ENCODE results near the gene ARMCX2. TPM values are rescaled to one million over a fixed set of nuclear protein-coding genes. Genes with fewer than 3 reads are reported as not detected.
"Not testable (repeated sequence)": the region's sequence is repeated elsewhere in the genome, so short reads cannot be mapped to it uniquely, and the experiment has no call there.

ARMCX2 gene
- total and polyA plus RNA-seq, 2 of the 4 experiments (the other 2 are of a cell fraction): 63.6 to 109 TPM

DNA sequence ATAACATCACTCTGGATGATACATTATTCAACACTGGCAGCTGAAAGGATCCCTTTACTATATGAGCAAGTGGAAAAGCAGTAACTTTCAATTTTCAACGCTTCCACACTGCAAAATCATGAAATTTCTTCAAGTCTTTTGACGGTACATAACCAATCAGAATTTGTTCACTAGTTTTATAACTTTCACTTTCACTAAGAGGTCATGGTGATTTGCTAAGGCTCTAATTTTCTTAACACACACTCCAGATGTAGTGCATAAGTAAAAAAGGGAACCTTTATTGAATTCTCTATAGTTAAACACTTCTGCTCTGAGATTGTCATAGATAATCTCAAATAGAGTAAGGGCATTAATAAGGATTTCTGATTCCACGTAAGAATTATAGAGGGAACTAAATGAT lies 4.1 kb downstream of the ARMCX2 start:
- no peak overlapping the region for H3K27ac ChIP-seq (ENCODE audit: insufficient read depth, low read length)
- intact Hi-C loops (cut with micrococcal nuclease): no loop called here
- H3K9me3 ChIP-seq (ENCODE audit: control insufficient read depth, insufficient read depth, low read length): no peaks in the 10 kb centered on the region
- H4K20me1 ChIP-seq (ENCODE audit: insufficient read depth, low read length): no peaks in the 10 kb centered on the region; the same call in 1 of the 2 replicates
- no peak overlapping the region for H2BK20ac ChIP-seq (ENCODE audit: low read depth, low read length)
- no peak overlapping the region for H2BK120ac ChIP-seq (ENCODE audit: low read depth, low read length)
- no peak overlapping the region for H3K18ac ChIP-seq (ENCODE audit: low read depth, low read length)
- CTCF ChIA-PET: no interaction called here
- H3K4me2 ChIP-seq (ENCODE audit: low read depth, low read length): no peak overlapping the region
- no peak overlapping the region for H3K56ac ChIP-seq (ENCODE audit: extremely low read depth, insufficient read depth, low read length)
- no CpG with 5 or more reads among the region's 3 CpGs for WGBS, 2 experiments (ENCODE audit: extremely low coverage in 2 of 2, insufficient read length in 1 of 2)
- H3K4me3 ChIP-seq (ENCODE audit: insufficient read depth, low read depth, low read length): no peak overlapping the region
- POLR2A ChIA-PET (ENCODE audit: unreplicated experiment): no interaction called here
- BruUV-seq (replicated peaks): no TSS peak
- H3K36me3 ChIP-seq (ENCODE audit: control insufficient read depth, insufficient read depth, low read length): peaks cover 15% of the 10 kb centered on the region; the same call in 1 of the 2 replicates
- ATAC-seq (ENCODE audit: low read depth) (no peak), DNase-seq (no peak)
- dilution Hi-C loops (cut with HindIII; ENCODE audit: low sequenced_read_pairs, unreplicated experiment): no loop called here
- H3K9me1 ChIP-seq (ENCODE audit: insufficient read depth, low read length): peaks cover 4% of the 10 kb centered on the region; the same call in 1 of the 2 replicates
- no peak for TF ChIP-seq SMC3 (IDR thresholded peaks at IDR 0.05; ENCODE audit: low read depth, low read length)
- no peak for TF ChIP-seq MAFK (IDR thresholded peaks at IDR 0.05; ENCODE audit: low read depth, low read length)
- TF ChIP-seq RFX5 (IDR thresholded peaks at IDR 0.05; ENCODE audit: low read depth, low read length): no peak
- TF ChIP-seq BHLHE40 (IDR thresholded peaks at IDR 0.05; ENCODE audit: low read depth, low read length): no peak
- no peaks in the 10 kb centered on the region for H3K27me3 ChIP-seq (ENCODE audit: control insufficient read depth, insufficient read depth, low read length)
- H4K91ac ChIP-seq (ENCODE audit: insufficient read depth, low read depth, low read length): no peak overlapping the region
- H4K8ac ChIP-seq (ENCODE audit: low read depth in 2 of 2, low read length in 2 of 2): no peak overlapping the region
- H2AK9ac ChIP-seq (replicated peaks; ENCODE audit: low read depth, low read length, poor library complexity): no peak overlapping the region
- no peak overlapping the region for H3K14ac ChIP-seq (replicated peaks; ENCODE audit: low read depth, low read length)
- no peak overlapping the region for H2AFZ ChIP-seq (replicated peaks; ENCODE audit: low read length, poor library complexity)
- H3K79me1 ChIP-seq (ENCODE audit: low read depth in 1 of 2, low read length in 2 of 2): peaks cover 0 to 3% of the 10 kb centered on the region in 2 experiments; a peak in 2 of 4 replicates
- in situ Hi-C loops (cut with MboI; ENCODE audit: low sequenced_read_pairs): no loop called here
- no peak overlapping the region for H3K23ac ChIP-seq (ENCODE audit: low read depth, low read length)
- H2BK15ac ChIP-seq (ENCODE audit: low read depth, low read length): no peak overlapping the region
- H3K4me1 ChIP-seq (ENCODE audit: control insufficient read depth, insufficient read depth, low read length): peaks cover 1% of the 10 kb centered on the region
- H2AK5ac ChIP-seq (ENCODE audit: low read depth, low read length): no peak overlapping the region
- no peak overlapping the region for H4K5ac ChIP-seq (ENCODE audit: low read depth, low read length)
- H3K4ac ChIP-seq (ENCODE audit: low read depth, low read length): no peak overlapping the region
- no peak overlapping the region for H3K9ac ChIP-seq (ENCODE audit: low read depth, low read length)
- H2BK5ac ChIP-seq (ENCODE audit: low read depth, low read length, poor library complexity, severe bottlenecking): no peak overlapping the region

DNA sequence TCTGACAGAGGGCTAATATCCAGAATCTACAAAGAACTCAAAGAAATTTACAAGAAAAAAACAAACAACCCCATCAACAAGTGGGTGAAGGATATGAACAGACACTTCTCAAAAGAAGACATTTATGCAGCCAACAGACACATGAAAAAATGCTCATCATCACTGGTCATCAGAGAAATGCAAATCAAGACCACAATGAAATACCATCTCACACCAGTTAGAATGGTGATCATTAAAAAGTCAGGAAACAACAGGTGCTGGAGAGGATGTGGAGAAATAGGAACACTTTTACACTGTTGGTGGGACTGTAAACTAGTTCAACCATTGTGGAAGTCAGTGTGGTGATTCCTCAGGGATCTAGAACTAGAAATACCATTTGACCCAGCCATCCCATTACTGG lies 11.9 kb downstream of the ARMCX2 start:
- H3K9me1 ChIP-seq (ENCODE audit: insufficient read depth, low read length); CTCF ChIA-PET; ATAC-seq (ENCODE audit: low read depth); DNase-seq; H3K9ac ChIP-seq (ENCODE audit: low read depth, low read length); H3K4me1 ChIP-seq (ENCODE audit: control insufficient read depth, insufficient read depth, low read length); H4K20me1 ChIP-seq (ENCODE audit: insufficient read depth, low read length); H3K4me2 ChIP-seq (ENCODE audit: low read depth, low read length); H3K56ac ChIP-seq (ENCODE audit: extremely low read depth, insufficient read depth, low read length); H2AK9ac ChIP-seq (replicated peaks; ENCODE audit: low read depth, low read length, poor library complexity); intact Hi-C loops (cut with micrococcal nuclease); H2BK5ac ChIP-seq (ENCODE audit: low read depth, low read length, poor library complexity, severe bottlenecking); H3K4me3 ChIP-seq (ENCODE audit: insufficient read depth, low read depth, low read length); H4K91ac ChIP-seq (ENCODE audit: insufficient read depth, low read depth, low read length); H3K79me1 ChIP-seq (ENCODE audit: low read depth in 1 of 2, low read length in 2 of 2); H2AFZ ChIP-seq (replicated peaks; ENCODE audit: low read length, poor library complexity); H2BK20ac ChIP-seq (ENCODE audit: low read depth, low read length); H3K18ac ChIP-seq (ENCODE audit: low read depth, low read length); H3K27me3 ChIP-seq (ENCODE audit: control insufficient read depth, insufficient read depth, low read length); H4K5ac ChIP-seq (ENCODE audit: low read depth, low read length); dilution Hi-C loops (cut with HindIII; ENCODE audit: low sequenced_read_pairs, unreplicated experiment); H3K4ac ChIP-seq (ENCODE audit: low read depth, low read length); in situ Hi-C loops (cut with MboI; ENCODE audit: low sequenced_read_pairs); H3K14ac ChIP-seq (replicated peaks; ENCODE audit: low read depth, low read length); H3K9me3 ChIP-seq (ENCODE audit: control insufficient read depth, insufficient read depth, low read length); H2AK5ac ChIP-seq (ENCODE audit: low read depth, low read length); H3K27ac ChIP-seq (ENCODE audit: insufficient read depth, low read length); H3K36me3 ChIP-seq (ENCODE audit: control insufficient read depth, insufficient read depth, low read length); H3K23ac ChIP-seq (ENCODE audit: low read depth, low read length); H2BK120ac ChIP-seq (ENCODE audit: low read depth, low read length); BruUV-seq (replicated peaks); POLR2A ChIA-PET (ENCODE audit: unreplicated experiment); H2BK15ac ChIP-seq (ENCODE audit: low read depth, low read length); H4K8ac ChIP-seq (ENCODE audit: low read depth in 2 of 2, low read length in 2 of 2): not testable (repeated sequence)

All from IMR-90 (cell line).